ENCODE data around the gene IMMP2L. TPM values are rescaled to one million over a fixed set of nuclear protein-coding genes. Genes with fewer than 3 reads are reported as not detected.

The IMMP2L gene
- total RNA-seq, 2 donors from 2014 or later: 10.5 to 17.4 TPM

- no peaks in the 10 kb centered on the region for H3K36me3 ChIP-seq (replicated peaks in 1 of 2; ENCODE audit: insufficient read depth in 1 of 2, low read depth in 2 of 2)
- H3K4me1 ChIP-seq: no peaks in the 10 kb centered on the region
- ATAC-seq (no peak), DNase-seq (no peak)
- TF ChIP-seq CTCF (IDR thresholded peaks at IDR 0.05) (no peak), POLR2A (IDR thresholded peaks at IDR 0.05) (no peak)
- no peak overlapping the region for H3K27ac ChIP-seq
- WGBS, 2 donors: 54 to 59% methylated on average over 2 of the region's 2 CpGs
- intact Hi-C loops (cut with DNase I): no loop called here
- H3K9me3 ChIP-seq: no peaks in the 10 kb centered on the region
- H3K27me3 ChIP-seq: no peaks in the 10 kb centered on the region
- H3K4me3 ChIP-seq: no peak overlapping the region
These were observed 915.5 kb downstream of the IMMP2L start for GRCh38 chr7:110646804-110647203.

- DNase-seq: no peak
- Histone ChIP-seq H3K27me3 (no peaks in the 10 kb centered on the region), H3K27ac (no peak overlapping the region), H3K4me1 (no peaks in the 10 kb centered on the region), H3K36me3 (replicated peaks in 1 of 2; ENCODE audit: insufficient read depth in 1 of 2, low read depth in 2 of 2) (no peaks in the 10 kb centered on the region), H3K4me3 (no peak overlapping the region), H3K9me3 (no peaks in the 10 kb centered on the region)
- TF ChIP-seq CTCF (IDR thresholded peaks at IDR 0.05) (no peak), POLR2A (IDR thresholded peaks at IDR 0.05) (no peak)
- ATAC-seq: no peak
- 81 to 82% methylated on average over 2 of the region's 2 CpGs for WGBS, 2 donors
- intact Hi-C loops (cut with DNase I): no loop called here
These were observed 916.7 kb downstream of the IMMP2L start for GRCh38 chr7:110645616-110646015.

GRCh38 chr7:110645060-110645459, 917.2 kb downstream of the IMMP2L start:
- 63 to 64% methylated on average over 3 of the region's 3 CpGs for WGBS, 2 donors
- H3K4me1 ChIP-seq: no peaks in the 10 kb centered on the region
- ATAC-seq (no peak), DNase-seq (no peak)
- no peaks in the 10 kb centered on the region for H3K27me3 ChIP-seq
- no peaks in the 10 kb centered on the region for H3K36me3 ChIP-seq (replicated peaks in 1 of 2; ENCODE audit: insufficient read depth in 1 of 2, low read depth in 2 of 2)
- no peak overlapping the region for H3K27ac ChIP-seq
- H3K4me3 ChIP-seq: no peak overlapping the region
- TF ChIP-seq POLR2A (IDR thresholded peaks at IDR 0.05): no peak
- TF ChIP-seq CTCF (IDR thresholded peaks at IDR 0.05): no peak
- intact Hi-C loops (cut with DNase I): no loop called here
- H3K9me3 ChIP-seq: no peaks in the 10 kb centered on the region

- WGBS, 2 donors: 78 to 80% methylated on average over 5 of the region's 5 CpGs
- no peaks in the 10 kb centered on the region for H3K4me1 ChIP-seq
- no peak overlapping the region for H3K27ac ChIP-seq
- no peak overlapping the region for H3K4me3 ChIP-seq
- ATAC-seq (no peak), DNase-seq (peak in 2 of 4 donors; percentile 5 to 14)
- H3K36me3 ChIP-seq (replicated peaks in 1 of 2; ENCODE audit: insufficient read depth in 1 of 2, low read depth in 2 of 2): no peaks in the 10 kb centered on the region
- intact Hi-C loops (cut with DNase I): no loop called here
- no peaks in the 10 kb centered on the region for H3K9me3 ChIP-seq
- TF ChIP-seq POLR2A (IDR thresholded peaks at IDR 0.05) (no peak), CTCF (IDR thresholded peaks at IDR 0.05) (no peak)
- no peaks in the 10 kb centered on the region for H3K27me3 ChIP-seq
These were observed 925.0 kb downstream of the IMMP2L start for GRCh38 chr7:110637252-110637651.

GRCh38 chr7:110633313-110633712, 929.0 kb downstream of the IMMP2L start:
- Histone ChIP-seq H3K4me1 (no peaks in the 10 kb centered on the region), H3K36me3 (replicated peaks in 1 of 2; ENCODE audit: insufficient read depth in 1 of 2, low read depth in 2 of 2) (no peaks in the 10 kb centered on the region), H3K27ac (no peak overlapping the region), H3K4me3 (no peak overlapping the region), H3K27me3 (no peaks in the 10 kb centered on the region), H3K9me3 (no peaks in the 10 kb centered on the region)
- WGBS, 2 donors: 55 to 56% methylated on average over 2 of the region's 2 CpGs
- no peak for ATAC-seq
- no peak for DNase-seq
- intact Hi-C loops (cut with DNase I): no loop called here
- TF ChIP-seq CTCF (IDR thresholded peaks at IDR 0.05): no peak
- no peak for TF ChIP-seq POLR2A (IDR thresholded peaks at IDR 0.05)

All from body of pancreas (tissue), 4 donors.